GM19193 (cell line): ENCODE measurements around the gene BARD1.
A peak's percentile ranks its signal among the peaks of the same experiment; 100 is the strongest.

Source experiments
- POLR2A ChIP-seq: IDR thresholded peaks from 4 replicates; pipeline ENCODE4 v1.6.1; 2011; ENCODE audit not compliant: insufficient read depth, insufficient read length; ENCODE audit errors: extremely low read depth

The BARD1 gene

DNA sequence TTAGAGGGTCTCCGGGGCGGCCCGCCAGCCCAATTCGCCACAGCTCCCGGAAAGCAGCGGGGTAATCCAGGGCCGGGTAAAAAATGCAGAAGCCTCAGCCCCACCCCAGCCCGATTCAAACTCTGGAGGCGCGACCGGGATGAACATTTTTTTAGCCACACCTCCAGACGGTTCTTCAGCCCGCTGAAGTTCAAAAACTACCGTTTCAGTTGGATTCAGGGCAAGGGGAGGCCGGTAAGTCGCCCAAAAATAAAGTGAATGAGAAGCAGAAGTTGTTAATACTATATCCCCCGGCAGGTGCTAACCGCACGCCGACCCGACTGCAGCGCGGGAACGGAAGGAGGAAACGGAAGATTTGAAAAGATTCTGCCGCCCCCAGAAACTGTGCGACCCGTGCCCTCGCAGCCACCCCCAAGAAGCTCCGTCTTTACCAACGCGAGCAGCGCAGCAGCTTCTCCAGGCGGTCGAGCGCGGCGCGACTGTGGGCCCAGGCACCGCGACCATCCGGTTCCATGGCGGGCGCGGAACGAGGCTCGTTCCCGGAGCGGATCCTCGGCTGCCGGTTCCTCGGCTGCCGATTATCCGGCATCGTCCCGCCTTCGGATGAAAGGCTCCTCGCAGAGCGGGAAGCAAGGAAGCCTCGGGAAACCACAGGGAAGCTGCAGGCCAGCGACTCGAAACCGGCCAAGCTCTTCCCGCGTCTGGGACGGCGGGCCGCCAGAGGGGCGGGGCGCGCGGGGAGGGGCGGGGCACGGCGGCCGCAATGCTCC, at the start of gene BARD1:
TSS of gene BARD1 (minus strand) at position 703 of the 770 bp plus-strand sequence. CDS start at position 589, 114 bp downstream.
- peak; percentile 62 for TF ChIP-seq POLR2A

GRCh38 chr2:214856137-214856536, 46.7 kb upstream of the BARD1 start:
- no peak for TF ChIP-seq POLR2A

DNA sequence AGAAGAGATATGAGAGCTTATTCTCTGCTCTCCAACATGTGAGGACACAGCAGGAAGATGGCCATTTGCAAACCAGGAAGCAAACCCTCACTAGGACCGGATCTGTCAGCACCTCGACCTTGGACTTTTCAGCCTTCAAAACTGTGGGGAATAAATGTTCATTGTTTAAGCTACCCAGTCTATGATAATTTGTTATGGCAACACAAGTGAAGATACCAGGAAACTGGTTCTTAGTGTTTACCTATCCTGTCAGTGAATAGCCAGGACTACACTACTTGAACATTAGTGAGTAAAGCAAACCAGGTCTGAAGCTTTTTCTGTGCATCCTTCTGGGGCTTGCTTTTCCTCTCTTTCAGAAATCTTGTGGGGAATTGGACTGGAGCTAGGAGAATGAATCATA, 44.4 kb upstream of the BARD1 start:
- no peak for TF ChIP-seq POLR2A

- no peak for TF ChIP-seq POLR2A
Measured at GRCh38 chr2:214843823-214844222, 34.3 kb upstream of the BARD1 start.

DNA sequence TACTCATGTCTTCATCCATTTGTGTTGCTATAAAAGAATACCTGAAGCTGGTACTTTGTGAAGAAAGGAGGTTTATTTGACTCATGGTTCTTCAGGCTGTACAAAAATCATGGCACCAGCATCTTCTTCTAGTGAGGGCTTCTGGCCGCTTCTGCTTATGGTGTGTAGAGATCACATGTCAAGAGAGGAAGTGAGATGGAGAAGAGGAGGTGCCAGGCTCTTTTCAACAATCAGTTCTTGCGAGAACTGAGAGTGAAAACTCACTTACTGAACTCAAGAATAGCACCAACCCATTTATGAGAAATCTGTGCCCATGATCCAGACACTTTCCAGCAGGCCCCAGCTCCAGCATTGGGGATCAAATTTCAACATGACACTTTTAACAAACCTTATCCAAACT, 30.0 kb upstream of the BARD1 start:
- TF ChIP-seq POLR2A, result no peak

- no peak for TF ChIP-seq POLR2A
Measured at GRCh38 chr2:214837466-214837865, 28.0 kb upstream of the BARD1 start.

DNA sequence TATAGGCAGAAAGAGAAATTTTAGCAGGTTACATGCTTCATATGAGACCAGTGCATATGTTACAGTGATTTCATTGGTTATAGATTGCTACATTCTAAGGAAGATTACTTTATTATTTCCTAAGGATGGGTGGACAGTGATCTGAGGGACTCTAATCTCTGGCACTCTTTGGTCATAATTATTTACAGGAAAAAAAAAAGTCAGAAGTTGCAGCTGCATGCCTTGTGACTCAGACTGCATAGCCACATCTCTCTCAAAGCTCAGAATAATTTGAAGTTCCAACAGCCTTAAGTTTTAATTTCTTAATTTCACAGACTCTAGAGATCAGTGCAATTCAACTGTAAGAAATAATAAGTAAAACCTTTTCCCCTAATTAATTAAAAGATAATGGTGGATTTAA, 27.1 kb upstream of the BARD1 start:
- no peak for TF ChIP-seq POLR2A

DNA sequence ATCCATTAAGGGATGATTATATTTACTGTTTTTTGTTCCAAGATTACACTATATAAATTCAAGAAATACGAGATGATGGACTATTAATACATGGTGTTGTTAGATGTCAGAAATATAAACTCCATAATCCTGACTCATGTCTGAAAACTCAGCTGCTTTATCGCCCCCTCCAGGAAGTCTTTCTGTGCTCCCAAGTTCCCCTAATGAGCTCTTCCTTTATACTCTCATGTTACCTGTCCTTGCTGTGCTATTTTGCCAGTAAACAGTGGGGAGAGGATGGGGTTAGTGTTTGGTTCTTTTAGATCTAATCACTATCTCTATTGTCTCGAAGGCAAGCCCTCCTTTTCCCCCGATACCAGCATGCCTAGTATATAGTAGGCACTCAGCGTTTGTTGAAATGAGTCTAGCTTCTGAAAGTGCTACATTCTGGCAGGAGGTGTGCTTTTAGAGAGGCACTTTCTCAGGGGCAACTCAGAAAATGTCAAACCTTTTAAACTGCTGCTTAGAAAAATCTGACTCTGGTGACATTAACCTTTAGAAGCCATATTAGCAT, 21.4 kb upstream of the BARD1 start:
- TF ChIP-seq POLR2A, result no peak

DNA sequence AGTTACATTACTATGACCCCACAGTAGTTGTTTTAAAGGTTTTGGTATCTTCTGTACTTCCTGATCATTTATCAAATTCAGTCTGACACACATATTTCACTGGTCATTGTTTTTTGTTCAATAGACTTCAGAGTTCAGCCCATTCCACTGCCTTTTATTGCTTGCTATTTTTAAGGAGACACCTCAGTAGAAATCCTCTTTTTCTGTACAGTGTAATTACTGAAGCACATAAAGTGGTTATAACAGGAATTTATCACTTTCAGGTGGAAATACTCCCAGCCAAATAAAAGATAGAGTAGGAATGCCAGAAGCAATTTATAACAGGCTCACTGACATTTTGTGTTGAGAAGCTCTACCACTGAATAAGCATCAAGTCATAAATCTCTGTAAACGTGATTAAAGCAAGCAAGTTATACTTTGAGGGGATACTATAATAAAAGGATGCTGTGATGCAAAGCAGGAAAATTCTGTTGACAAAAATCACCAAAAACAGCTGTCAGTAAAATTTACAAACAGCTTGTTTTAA, 6.6 kb upstream of the BARD1 start:
- no peak for TF ChIP-seq POLR2A

DNA sequence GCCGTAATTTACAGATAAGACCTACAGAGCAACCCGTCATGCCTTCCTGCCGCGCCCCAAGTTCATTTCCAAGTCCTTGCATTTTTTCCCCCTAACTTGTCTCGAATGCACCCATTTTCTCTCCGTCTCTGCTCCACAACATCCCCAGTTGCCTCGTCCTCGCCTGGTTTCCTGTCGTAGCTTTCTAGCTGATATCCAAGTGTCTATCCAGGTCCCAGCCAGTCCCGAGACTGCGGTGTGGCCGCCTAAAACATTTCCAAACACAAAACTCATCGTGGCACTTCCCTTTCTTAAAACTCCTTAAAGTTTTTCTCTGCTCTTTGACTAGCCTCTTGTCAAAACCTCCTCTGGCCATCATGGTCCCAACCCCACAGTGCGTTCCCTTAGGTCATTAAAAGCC, 1.2 kb upstream of the BARD1 start:
- TF ChIP-seq POLR2A, result no peak

GRCh38 chr2:214809751-214810564, 475 bp upstream of the BARD1 start:
- peak; percentile 72 for TF ChIP-seq POLR2A

DNA sequence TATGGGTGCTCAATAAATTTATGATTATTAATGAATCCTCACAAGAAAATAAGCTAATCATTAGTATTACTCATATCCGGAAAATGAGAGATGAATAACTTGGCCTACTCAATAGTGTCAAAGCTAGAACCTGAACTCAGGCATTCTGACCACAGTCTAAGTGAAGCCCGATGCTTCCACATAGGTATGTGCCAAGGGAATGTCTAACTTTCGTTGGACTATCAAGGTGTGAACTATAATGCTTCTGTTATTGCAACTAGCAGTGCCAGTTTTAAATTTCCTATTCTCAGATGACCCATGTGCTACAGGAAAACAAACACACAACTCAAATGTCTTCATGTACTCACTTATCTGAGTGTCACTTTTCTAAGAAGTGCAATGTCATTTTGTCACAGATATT, 1.8 kb downstream of the BARD1 start:
- no peak for TF ChIP-seq POLR2A

- TF ChIP-seq POLR2A, result no peak
Measured at GRCh38 chr2:214801768-214802397, 7.6 kb downstream of the BARD1 start.

- no peak for TF ChIP-seq POLR2A
Measured at GRCh38 chr2:214801068-214801467, 8.4 kb downstream of the BARD1 start.

DNA sequence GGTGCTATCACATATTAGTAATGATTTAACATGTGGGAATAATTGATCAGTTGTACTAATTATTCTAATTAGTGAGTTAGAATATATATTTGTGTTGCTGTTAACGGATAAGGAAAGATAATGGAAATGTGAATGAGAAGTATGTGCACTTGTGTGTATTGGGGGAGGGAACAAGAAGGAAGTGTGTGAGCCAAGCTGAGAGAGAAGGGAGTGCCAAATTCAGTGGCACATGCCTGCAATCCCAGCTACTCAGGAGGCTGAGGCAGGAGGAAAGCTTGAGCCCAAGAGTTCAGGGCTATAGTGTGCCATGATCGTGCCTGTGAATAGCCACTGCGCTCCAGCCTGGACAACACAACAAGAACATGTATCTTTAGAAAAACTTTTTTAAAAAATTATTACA, 9.3 kb downstream of the BARD1 start:
- TF ChIP-seq POLR2A, result no peak
